Midbrain (tissue), 1 donor: ENCODE results near the gene MRPL43.

ENCODE experiments used
- DNase-seq: peaks from one replicate; lab custom pipeline; 2025; lab: John Stamatoyannopoulos, UW

MRPL43 gene

GRCh38 chr10:100966887-100967286 lies 20.4 kb downstream of the MRPL43 start:
- no peak for DNase-seq

GRCh38 chr10:100965820-100966219 lies 21.5 kb downstream of the MRPL43 start:
- DNase-seq, result no peak

GRCh38 chr10:100963826-100964225 lies 23.5 kb downstream of the MRPL43 start:
- no peak for DNase-seq

- DNase-seq, result no peak
Observed at GRCh38 chr10:100962351-100963080, 24.8 kb downstream of the MRPL43 start.

GRCh38 chr10:100960251-100960650 lies 27.0 kb downstream of the MRPL43 start:
- DNase-seq, result no peak

- no peak for DNase-seq
Observed at GRCh38 chr10:100948916-100949315, 38.4 kb downstream of the MRPL43 start.

- no peak for DNase-seq
Observed at GRCh38 chr10:100945754-100946153, 41.5 kb downstream of the MRPL43 start.

GRCh38 chr10:100943508-100943907 lies 43.8 kb downstream of the MRPL43 start:
- no peak for DNase-seq

GRCh38 chr10:100942229-100942628 lies 45.1 kb downstream of the MRPL43 start:
- no peak for DNase-seq

GRCh38 chr10:100939763-100940344 lies 47.4 kb downstream of the MRPL43 start:
- DNase-seq, result no peak
